Suprapubic skin (tissue), 4 donors: ENCODE measurements around the gene ABI3BP. TPM values are rescaled to one million over a fixed set of nuclear protein-coding genes. Genes with fewer than 3 reads are reported as not detected.

Experiments used
- DNase-seq, 2 donors: peaks; one replicate each; pipeline ENCODE4 v3.0.0-alpha.2; 2019; ENCODE audit warnings: low spot score in 2 of 2
- H3K27ac ChIP-seq: fragments of 200-600 bp; sonication (generic); one replicate; pipeline ENCODE4 v1.5.1; 2019
- H3K27me3 ChIP-seq: fragments of 200-600 bp; sonication (generic); one replicate; pipeline ENCODE4 v1.5.1; 2019
- H3K36me3 ChIP-seq: fragments of 200-600 bp; sonication (generic); one replicate; pipeline ENCODE4 v1.5.1; 2019
- H3K4me1 ChIP-seq: fragments of 200-600 bp; sonication (generic); one replicate; pipeline ENCODE4 v1.5.1; 2019
- H3K4me3 ChIP-seq: fragments of 200-600 bp; sonication (generic); one replicate; pipeline ENCODE4 v1.5.1; 2019; ENCODE audit warnings: mild to moderate bottlenecking
- H3K9me3 ChIP-seq: fragments of 200-600 bp; sonication (generic); one replicate; pipeline ENCODE4 v1.5.1; 2019
- EP300 ChIP-seq: sonication (generic); formaldehyde crosslinking; IDR thresholded peaks from one replicate; pipeline ENCODE4 v1.6.1; 2017; ENCODE audit warnings: antibody characterized with exemption
- POLR2A ChIP-seq, 2 donors: fragments of 450-650 bp; IDR thresholded peaks; one replicate each; pipeline ENCODE4 v1.6.1; 2017; ENCODE audit warnings: antibody characterized with exemption in 2 of 2, mild to moderate bottlenecking in 2 of 2, moderate library complexity in 2 of 2
- POLR2AphosphoS5 ChIP-seq, 3 donors: sonication (generic); formaldehyde crosslinking; IDR thresholded peaks; one replicate each; pipeline ENCODE4 v1.6.1; 2017; ENCODE audit warnings: antibody characterized with exemption in 3 of 3
- WGBS: methylation state at CpG from one replicate; pipeline ENCODE4 v1.1.5; 2018; 5-methylcytosine and 5-hydroxymethylcytosine counted together
- total RNA-seq, 4 donors: library from RNA; depleted of rRNA; stranded (reverse); fragments of >200 nt; gene quantifications; one replicate each; pipeline ENCODE4 v1.1.0, GENCODE V29; 2016
- TF ChIP-seq, protein P1 (sequence below), 2 donors: fragments of 200-600 bp in 1 of 2; fragments of 450-650 bp in 1 of 2; sonication (generic) in 1 of 2; IDR thresholded peaks; one replicate each; pipeline ENCODE4 v1.5.1; 2016 to 2019; ENCODE audit warnings: antibody characterized with exemption in 2 of 2, mild to moderate bottlenecking in 1 of 2, moderate library complexity in 1 of 2

Gene ABI3BP
- total RNA-seq, 4 donors from 2014 or later, result 20.6 to 54.4 (median 38.4) TPM

- Histone ChIP-seq H3K27me3 (no peaks in the 10 kb centered on the region), H3K4me3 (no peak overlapping the region), H3K27ac (no peak overlapping the region), H3K36me3 (peaks cover 71% of the 10 kb centered on the region), H3K4me1 (no peaks in the 10 kb centered on the region), H3K9me3 (no peaks in the 10 kb centered on the region)
- TF ChIP-seq EP300, result no peak
- TF ChIP-seq, protein P1, sequence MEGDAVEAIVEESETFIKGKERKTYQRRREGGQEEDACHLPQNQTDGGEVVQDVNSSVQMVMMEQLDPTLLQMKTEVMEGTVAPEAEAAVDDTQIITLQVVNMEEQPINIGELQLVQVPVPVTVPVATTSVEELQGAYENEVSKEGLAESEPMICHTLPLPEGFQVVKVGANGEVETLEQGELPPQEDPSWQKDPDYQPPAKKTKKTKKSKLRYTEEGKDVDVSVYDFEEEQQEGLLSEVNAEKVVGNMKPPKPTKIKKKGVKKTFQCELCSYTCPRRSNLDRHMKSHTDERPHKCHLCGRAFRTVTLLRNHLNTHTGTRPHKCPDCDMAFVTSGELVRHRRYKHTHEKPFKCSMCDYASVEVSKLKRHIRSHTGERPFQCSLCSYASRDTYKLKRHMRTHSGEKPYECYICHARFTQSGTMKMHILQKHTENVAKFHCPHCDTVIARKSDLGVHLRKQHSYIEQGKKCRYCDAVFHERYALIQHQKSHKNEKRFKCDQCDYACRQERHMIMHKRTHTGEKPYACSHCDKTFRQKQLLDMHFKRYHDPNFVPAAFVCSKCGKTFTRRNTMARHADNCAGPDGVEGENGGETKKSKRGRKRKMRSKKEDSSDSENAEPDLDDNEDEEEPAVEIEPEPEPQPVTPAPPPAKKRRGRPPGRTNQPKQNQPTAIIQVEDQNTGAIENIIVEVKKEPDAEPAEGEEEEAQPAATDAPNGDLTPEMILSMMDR (IDR thresholded peaks at IDR 0.05), result no peak
- TF ChIP-seq POLR2A (IDR thresholded peaks at IDR 0.05), result no peak
- TF ChIP-seq POLR2AphosphoS5 (IDR thresholded peaks at IDR 0.05), result no peak
- no peak for DNase-seq
These were observed 247.6 kb downstream of the ABI3BP start for GRCh38 chr3:100745617-100746016.

- no peak for DNase-seq
- no peak for TF ChIP-seq POLR2AphosphoS5 (IDR thresholded peaks at IDR 0.05)
- no peak for TF ChIP-seq EP300
- TF ChIP-seq, protein P1 (IDR thresholded peaks at IDR 0.05), result no peak
- no peak for TF ChIP-seq POLR2A (IDR thresholded peaks at IDR 0.05)
- 82% methylated on average over 2 of the region's 2 CpGs for WGBS
- no peaks in the 10 kb centered on the region for H3K4me1 ChIP-seq
- no peak overlapping the region for H3K27ac ChIP-seq
- H3K9me3 ChIP-seq, result no peaks in the 10 kb centered on the region
- no peaks in the 10 kb centered on the region for H3K27me3 ChIP-seq
- peaks cover 72% of the 10 kb centered on the region for H3K36me3 ChIP-seq
- no peak overlapping the region for H3K4me3 ChIP-seq
These were observed 248.6 kb downstream of the ABI3BP start for GRCh38 chr3:100744671-100745070.

- no peaks in the 10 kb centered on the region for H3K4me1 ChIP-seq
- WGBS, result 83% methylated on average over 3 of the region's 3 CpGs
- H3K4me3 ChIP-seq, result no peak overlapping the region
- H3K36me3 ChIP-seq, result peaks cover 76% of the 10 kb centered on the region
- TF ChIP-seq POLR2AphosphoS5 (IDR thresholded peaks at IDR 0.05), result no peak
- no peak for TF ChIP-seq POLR2A (IDR thresholded peaks at IDR 0.05)
- no peak for TF ChIP-seq EP300
- TF ChIP-seq, protein P1 (IDR thresholded peaks at IDR 0.05), result no peak
- no peaks in the 10 kb centered on the region for H3K27me3 ChIP-seq
- no peak for DNase-seq
- no peak overlapping the region for H3K27ac ChIP-seq
- H3K9me3 ChIP-seq, result no peaks in the 10 kb centered on the region
These were observed 249.7 kb downstream of the ABI3BP start for GRCh38 chr3:100743535-100743934.

DNA sequence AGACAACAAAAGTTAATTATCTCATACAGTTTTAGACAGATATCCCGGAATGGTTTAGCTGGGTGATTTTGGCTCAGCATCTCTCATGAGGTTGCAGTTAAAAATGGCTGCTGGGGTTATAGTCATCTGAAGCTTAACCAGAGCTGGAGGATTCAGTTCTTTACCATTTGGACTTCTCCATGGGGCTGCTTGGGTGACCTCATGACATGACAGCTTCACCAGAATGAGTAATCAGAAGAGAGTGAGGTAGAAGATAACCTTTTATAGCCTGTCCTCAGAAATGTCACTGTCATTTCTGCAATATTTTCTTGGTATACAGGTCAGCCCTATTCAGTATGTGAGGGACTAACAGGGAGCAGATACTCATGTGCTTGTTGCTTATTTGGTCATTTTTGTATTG, 253.0 kb downstream of the ABI3BP start:
- DNase-seq, result no peak
- Histone ChIP-seq H3K4me3 (no peak overlapping the region), H3K36me3 (peaks cover 81% of the 10 kb centered on the region), H3K27ac (no peak overlapping the region), H3K9me3 (no peaks in the 10 kb centered on the region), H3K27me3 (no peaks in the 10 kb centered on the region), H3K4me1 (no peaks in the 10 kb centered on the region)
- 94% methylated on average over 1 of the region's 1 CpG for WGBS
- TF ChIP-seq POLR2A (IDR thresholded peaks at IDR 0.05) (no peak), EP300 (no peak), POLR2AphosphoS5 (IDR thresholded peaks at IDR 0.05) (no peak)
- TF ChIP-seq, protein P1 (IDR thresholded peaks at IDR 0.05), result no peak

GRCh38 chr3:100737334-100737733, 255.9 kb downstream of the ABI3BP start:
- TF ChIP-seq POLR2AphosphoS5 (IDR thresholded peaks at IDR 0.05) (no peak), EP300 (no peak), POLR2A (IDR thresholded peaks at IDR 0.05) (no peak)
- TF ChIP-seq, protein P1 (IDR thresholded peaks at IDR 0.05), result no peak
- Histone ChIP-seq H3K9me3 (no peaks in the 10 kb centered on the region), H3K27me3 (no peaks in the 10 kb centered on the region), H3K4me3 (no peak overlapping the region), H3K36me3 (peaks cover 77% of the 10 kb centered on the region), H3K4me1 (no peaks in the 10 kb centered on the region), H3K27ac (no peak overlapping the region)
- WGBS, result 43% methylated on average over 2 of the region's 2 CpGs
- no peak for DNase-seq
